IMR-90 (cell line): ENCODE measurements around the gene RASL10A. TPM values are rescaled to one million over a fixed set of nuclear protein-coding genes. Genes with fewer than 3 reads are reported as not detected.

Source experiments
- ATAC-seq: fragments of 200-7000 bp; cut with Tn5 transposase; 2 replicates; pipeline ENCODE4 v1.9.1; 2020; ENCODE audit warnings: low read depth, mild to moderate bottlenecking, moderate library complexity
- BruUV-seq: library from RNA; stranded (reverse); fragments of 400-500 nt; replicated peaks from 2 replicates; lab custom pipeline; 2021; lab: Mats Ljungman, UMichigan
- CTCF ChIA-PET: fragments of 300-600 bp; formaldehyde crosslinking; extraction: SDS; loops from one replicate; lab custom pipeline; 2021; ENCODE audit warnings: antibody characterized with exemption; lab: Yijun Ruan, JAX
- POLR2A ChIA-PET: fragments of 300-600 bp; sonication (Branson Sonifier 250); formaldehyde crosslinking; loops from one replicate; lab custom pipeline; 2022; ENCODE audit warnings: antibody characterized with exemption; ENCODE audit not compliant: unreplicated experiment; lab: Charles Lee
- DNase-seq: peaks from one replicate; pipeline ENCODE4 v3.0.0; 2013
- H2AFZ ChIP-seq: replicated peaks from 2 replicates; pipeline ENCODE3; 2013; ENCODE audit warnings: low read length, mild to moderate bottlenecking; ENCODE audit not compliant: poor library complexity
- H2AK5ac ChIP-seq: 2 replicates; pipeline ENCODE4 v1.6.1; 2013; ENCODE audit warnings: low read depth, low read length, inconsistent platforms
- H2AK9ac ChIP-seq: replicated peaks from 2 replicates; pipeline ENCODE3; 2013; ENCODE audit warnings: mild to moderate bottlenecking, low read depth, low read length, moderate library complexity; ENCODE audit not compliant: poor library complexity
- H2BK120ac ChIP-seq: 2 replicates; pipeline ENCODE4 v1.6.1; 2013; ENCODE audit warnings: low read depth, low read length, inconsistent platforms
- H2BK15ac ChIP-seq: 3 replicates; pipeline ENCODE4 v1.6.1; 2013; ENCODE audit warnings: low read depth, low read length, inconsistent platforms
- H2BK20ac ChIP-seq: 2 replicates; pipeline ENCODE4 v1.6.1; 2013; ENCODE audit warnings: low read depth, mild to moderate bottlenecking, inconsistent platforms, low read length, moderate library complexity
- H2BK5ac ChIP-seq: 2 replicates; pipeline ENCODE4 v1.6.1; 2013; ENCODE audit warnings: mild to moderate bottlenecking, low read depth, low read length, inconsistent platforms; ENCODE audit not compliant: poor library complexity, severe bottlenecking
- H3K14ac ChIP-seq: replicated peaks from 2 replicates; pipeline ENCODE4 v1.6.1; 2013; ENCODE audit warnings: low read depth, low read length, inconsistent platforms
- H3K18ac ChIP-seq: 2 replicates; pipeline ENCODE4 v1.6.1; 2013; ENCODE audit warnings: low read depth, low read length, control low read depth
- H3K23ac ChIP-seq: 2 replicates; pipeline ENCODE4 v1.6.1; 2013; ENCODE audit warnings: low read depth, low read length, inconsistent platforms
- H3K27ac ChIP-seq: 2 replicates; pipeline ENCODE4 v1.5.1; 2013; ENCODE audit warnings: mild to moderate bottlenecking, control low read depth, low read length; ENCODE audit not compliant: insufficient read depth
- H3K27me3 ChIP-seq: 2 replicates; pipeline ENCODE4 v1.6.1; 2013; ENCODE audit warnings: low read length; ENCODE audit not compliant: control insufficient read depth, insufficient read depth
- H3K36me3 ChIP-seq: 2 replicates; pipeline ENCODE4 v1.6.1; 2013; ENCODE audit warnings: low read length, mixed read lengths; ENCODE audit not compliant: control insufficient read depth, insufficient read depth
- H3K4ac ChIP-seq: 2 replicates; pipeline ENCODE4 v1.6.1; 2013; ENCODE audit warnings: low read depth, low read length, inconsistent platforms
- H3K4me1 ChIP-seq: 2 replicates; pipeline ENCODE4 v1.6.1; 2013; ENCODE audit warnings: low read length, mixed read lengths; ENCODE audit not compliant: control insufficient read depth, insufficient read depth
- H3K4me2 ChIP-seq: 2 replicates; pipeline ENCODE4 v1.6.1; 2013; ENCODE audit warnings: low read depth, mild to moderate bottlenecking, control low read depth, low read length, moderate library complexity
- H3K4me3 ChIP-seq: 2 replicates; pipeline ENCODE4 v1.5.1; 2013; ENCODE audit warnings: low read depth, mild to moderate bottlenecking, control low read depth, low read length, moderate library complexity; ENCODE audit not compliant: insufficient read depth
- H3K56ac ChIP-seq: 2 replicates; pipeline ENCODE4 v1.6.1; 2013; ENCODE audit warnings: low read length, inconsistent platforms; ENCODE audit not compliant: insufficient read depth; ENCODE audit errors: extremely low read depth
- H3K79me1 ChIP-seq, 2 experiments: 2 replicates each; pipeline ENCODE4 v1.6.1; 2013; ENCODE audit warnings: low read length in 2 of 2, inconsistent platforms in 1 of 2, low read depth in 1 of 2
- H3K9ac ChIP-seq: 2 replicates; pipeline ENCODE4 v1.6.1; 2013; ENCODE audit warnings: low read depth, low read length, control low read depth
- H3K9me1 ChIP-seq: 2 replicates; pipeline ENCODE4 v1.6.1; 2013; ENCODE audit warnings: low read length, inconsistent platforms; ENCODE audit not compliant: insufficient read depth
- H3K9me3 ChIP-seq: 2 replicates; pipeline ENCODE4 v1.6.1; 2013; ENCODE audit warnings: low read length; ENCODE audit not compliant: control insufficient read depth, insufficient read depth
- H4K20me1 ChIP-seq: 2 replicates; pipeline ENCODE4 v1.6.1; 2013; ENCODE audit warnings: low read length, inconsistent platforms; ENCODE audit not compliant: insufficient read depth
- H4K5ac ChIP-seq: 2 replicates; pipeline ENCODE4 v1.6.1; 2013; ENCODE audit warnings: mild to moderate bottlenecking, low read depth, low read length, control low read depth
- H4K8ac ChIP-seq, 2 experiments: 2 replicates each; pipeline ENCODE4 v1.6.1; 2013; ENCODE audit warnings: low read depth in 2 of 2, low read length in 2 of 2, control low read depth in 1 of 2, inconsistent platforms in 1 of 2
- H4K91ac ChIP-seq: 2 replicates; pipeline ENCODE4 v1.6.1; 2013; ENCODE audit warnings: low read depth, low read length, inconsistent platforms; ENCODE audit not compliant: insufficient read depth
- BHLHE40 ChIP-seq: fragments of 150-350 bp; IDR thresholded peaks from 2 replicates; pipeline ENCODE4 v1.6.1; 2016; ENCODE audit warnings: mild to moderate bottlenecking, low read depth, low read length
- CEBPB ChIP-seq: IDR thresholded peaks from 2 replicates; pipeline ENCODE4 v1.6.1; 2012; ENCODE audit warnings: low read depth, low read length, improper control_type of control experiment
- CHD1 ChIP-seq: IDR thresholded peaks from 2 replicates; pipeline ENCODE4 v1.6.1; 2012; ENCODE audit warnings: low read depth, low read length, improper control_type of control experiment
- MAFK ChIP-seq: IDR thresholded peaks from 2 replicates; pipeline ENCODE4 v1.6.1; 2012; ENCODE audit warnings: low read depth, low read length, improper control_type of control experiment
- MAZ ChIP-seq: IDR thresholded peaks from 2 replicates; pipeline ENCODE4 v1.6.1; 2012; ENCODE audit warnings: low read depth, mild to moderate bottlenecking, low read length, improper control_type of control experiment, moderate library complexity, borderline replicate concordance
- MXI1 ChIP-seq: IDR thresholded peaks from 2 replicates; pipeline ENCODE4 v1.6.1; 2012; ENCODE audit warnings: low read depth, mild to moderate bottlenecking, low read length, moderate library complexity, borderline replicate concordance
- POLR2A ChIP-seq: IDR thresholded peaks from 2 replicates; pipeline ENCODE4 v1.6.1; 2012; ENCODE audit warnings: mild to moderate bottlenecking, low read depth, low read length
- RAD21 ChIP-seq: IDR thresholded peaks from 2 replicates; pipeline ENCODE4 v1.6.1; 2012; ENCODE audit warnings: low read length, improper control_type of control experiment
- RCOR1 ChIP-seq: IDR thresholded peaks from 2 replicates; pipeline ENCODE4 v1.6.1; 2012; ENCODE audit warnings: mild to moderate bottlenecking, low read length, improper control_type of control experiment; ENCODE audit not compliant: insufficient replicate concordance
- RFX5 ChIP-seq: IDR thresholded peaks from 2 replicates; pipeline ENCODE4 v1.8.0; 2012; ENCODE audit warnings: low read depth, mild to moderate bottlenecking, low read length, moderate library complexity
- SMC3 ChIP-seq: fragments of 150-350 bp; IDR thresholded peaks from 2 replicates; pipeline ENCODE4 v1.6.1; 2016; ENCODE audit warnings: low read depth, mild to moderate bottlenecking, antibody characterized with exemption, low read length, moderate library complexity
- WGBS, 2 experiments: methylation state at CpG; one replicate each; pipeline versions ENCODE4 v1.1.5 to v1.1.7; 2013; ENCODE audit warnings: missing lambda C conversion rate in 2 of 2; ENCODE audit not compliant: insufficient read length in 1 of 2; ENCODE audit errors: extremely low coverage in 2 of 2; 5-methylcytosine and 5-hydroxymethylcytosine counted together
- dilution Hi-C: fragments of 300-500 bp; cut with HindIII; formaldehyde crosslinking; loops from one replicate; pipeline ENCODE4 v1.14.3; 2018; ENCODE audit warnings: low sequenced_read_pairs; ENCODE audit not compliant: unreplicated experiment
- in situ Hi-C: fragments of 300-500 bp; cut with MboI; formaldehyde crosslinking; loops from 3 replicates; pipeline ENCODE4 v1.14.3; 2019; ENCODE audit warnings: low sequenced_read_pairs, inconsistent platforms, mixed read lengths
- intact Hi-C: fragments of 100-400 bp; cut with micrococcal nuclease; formaldehyde crosslinking; loops from 2 replicates; pipeline ENCODE4 v1.10.0; 2022
- polyA plus RNA-seq, 3 experiments: library from polyadenylated mRNA; depleted of rRNA; stranded (reverse); fragments of >200 nt; gene quantifications; 2 replicates each; pipeline ENCODE4 v1.2.3, GENCODE V29; 2012; ENCODE audit warnings: low replicate concordance in 1 of 3
- total RNA-seq: library from RNA; depleted of rRNA; stranded (reverse); fragments of >200 nt; gene quantifications from 2 replicates; pipeline ENCODE4 v1.2.3, GENCODE V29; 2012
- TF ChIP-seq, protein P1 (sequence below): fragments of 150-350 bp; IDR thresholded peaks from 2 replicates; pipeline ENCODE4 v1.6.1; 2017; ENCODE audit warnings: mild to moderate bottlenecking, antibody characterized with exemption, low read length, low read depth
- TF ChIP-seq, protein P2 (sequence below): fragments of 150-350 bp; IDR thresholded peaks from 2 replicates; pipeline ENCODE4 v1.6.1; 2016; ENCODE audit warnings: low read depth, mild to moderate bottlenecking, low read length, moderate library complexity, borderline replicate concordance
- TF ChIP-seq, protein P3 (sequence below): conservative IDR thresholded peaks from 2 replicates; pipeline ENCODE4 v1.5.1; 2012; ENCODE audit warnings: mild to moderate bottlenecking, low read depth, low read length, improper control_type of control experiment

RASL10A gene
- total and polyA plus RNA-seq, 2 of the 4 experiments (the other 2 are of a cell fraction) = 0.26 TPM; not detected in 1

DNA sequence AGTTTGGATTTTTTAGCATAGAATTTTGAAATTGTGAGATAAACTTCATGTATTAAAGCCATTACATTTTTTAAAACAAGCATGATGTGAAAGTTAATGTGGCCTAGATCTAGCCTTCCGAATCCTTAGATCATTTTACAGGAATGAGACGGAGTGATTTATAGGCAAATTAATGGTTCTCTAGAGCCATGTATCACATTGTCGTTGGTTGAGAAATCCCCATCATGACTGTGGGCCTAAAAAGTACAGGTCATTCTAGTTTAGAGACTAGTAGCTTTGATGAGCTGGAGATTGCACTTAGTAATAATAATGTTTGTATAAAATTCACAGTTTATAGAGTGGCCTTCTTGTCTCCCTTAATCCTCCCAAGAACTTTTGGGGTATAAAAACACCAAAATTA is 40.3 kb downstream of the RASL10A start:
- in situ Hi-C loops = no loop called here
- H3K4me1 ChIP-seq = peaks cover 6% of the 10 kb centered on the region

More for the DNA sequence above, 40.3 kb downstream of the RASL10A start:
- no peaks in the 10 kb centered on the region for H3K27me3 ChIP-seq
- BruUV-seq = no TSS peak
- no peak overlapping the region for H3K4me2 ChIP-seq
- no peak overlapping the region for H2BK5ac ChIP-seq
- no peak for ATAC-seq
- ChIA-PET POLR2A (no interaction called here), CTCF (no interaction called here)
- H3K56ac ChIP-seq = no peak overlapping the region
- H3K79me1 ChIP-seq = peaks cover 9 to 69% of the 10 kb centered on the region in 2 experiments
- 80% methylated on average over 1 of the region's 3 CpGs; no CpG with 5 or more reads in 1 of the 2 experiments for WGBS, 2 experiments
- no peak overlapping the region for H4K91ac ChIP-seq
- no peak overlapping the region for H2BK20ac ChIP-seq
- no peak overlapping the region for H4K8ac ChIP-seq
- no peaks in the 10 kb centered on the region for H3K9me3 ChIP-seq
- H2AK9ac ChIP-seq = no peak overlapping the region
- no peak overlapping the region for H2BK15ac ChIP-seq
- H2BK120ac ChIP-seq = no peak overlapping the region
- H3K4ac ChIP-seq = no peak overlapping the region
- H3K18ac ChIP-seq = no peak overlapping the region
- peaks cover 13% of the 10 kb centered on the region for H3K9me1 ChIP-seq
- H2AFZ ChIP-seq = no peak overlapping the region
- H3K4me3 ChIP-seq = no peak overlapping the region
- no peak overlapping the region for H2AK5ac ChIP-seq
- H3K23ac ChIP-seq = 0 out of 2 replicates have a peak overlapping the region, but pooled peaks have one; percentile 37
- peaks cover 50% of the 10 kb centered on the region for H3K36me3 ChIP-seq
- dilution Hi-C loops (no loop called here), intact Hi-C loops (loop anchor here (2.0 kb wide), 1 partner anchor 14 kb away; no protein-coding TSS in a partner anchor)
- peaks cover 96% of the 10 kb centered on the region for H4K20me1 ChIP-seq
- H3K27ac ChIP-seq = no peak overlapping the region
- H4K5ac ChIP-seq = no peak overlapping the region
- H3K9ac ChIP-seq = no peak overlapping the region
- TF ChIP-seq RAD21 (no peak), RFX5 (no peak), SMC3 (no peak), POLR2A (no peak), MAZ (no peak), RCOR1 (no peak), MAFK (no peak), CHD1 (no peak), BHLHE40 (no peak), MXI1 (no peak), CEBPB (no peak)
- TF ChIP-seq, protein P1, sequence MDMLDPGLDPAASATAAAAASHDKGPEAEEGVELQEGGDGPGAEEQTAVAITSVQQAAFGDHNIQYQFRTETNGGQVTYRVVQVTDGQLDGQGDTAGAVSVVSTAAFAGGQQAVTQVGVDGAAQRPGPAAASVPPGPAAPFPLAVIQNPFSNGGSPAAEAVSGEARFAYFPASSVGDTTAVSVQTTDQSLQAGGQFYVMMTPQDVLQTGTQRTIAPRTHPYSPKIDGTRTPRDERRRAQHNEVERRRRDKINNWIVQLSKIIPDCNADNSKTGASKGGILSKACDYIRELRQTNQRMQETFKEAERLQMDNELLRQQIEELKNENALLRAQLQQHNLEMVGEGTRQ = no peak
- TF ChIP-seq, protein P2, sequence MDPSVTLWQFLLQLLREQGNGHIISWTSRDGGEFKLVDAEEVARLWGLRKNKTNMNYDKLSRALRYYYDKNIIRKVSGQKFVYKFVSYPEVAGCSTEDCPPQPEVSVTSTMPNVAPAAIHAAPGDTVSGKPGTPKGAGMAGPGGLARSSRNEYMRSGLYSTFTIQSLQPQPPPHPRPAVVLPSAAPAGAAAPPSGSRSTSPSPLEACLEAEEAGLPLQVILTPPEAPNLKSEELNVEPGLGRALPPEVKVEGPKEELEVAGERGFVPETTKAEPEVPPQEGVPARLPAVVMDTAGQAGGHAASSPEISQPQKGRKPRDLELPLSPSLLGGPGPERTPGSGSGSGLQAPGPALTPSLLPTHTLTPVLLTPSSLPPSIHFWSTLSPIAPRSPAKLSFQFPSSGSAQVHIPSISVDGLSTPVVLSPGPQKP = no peak
- TF ChIP-seq, protein P3, sequence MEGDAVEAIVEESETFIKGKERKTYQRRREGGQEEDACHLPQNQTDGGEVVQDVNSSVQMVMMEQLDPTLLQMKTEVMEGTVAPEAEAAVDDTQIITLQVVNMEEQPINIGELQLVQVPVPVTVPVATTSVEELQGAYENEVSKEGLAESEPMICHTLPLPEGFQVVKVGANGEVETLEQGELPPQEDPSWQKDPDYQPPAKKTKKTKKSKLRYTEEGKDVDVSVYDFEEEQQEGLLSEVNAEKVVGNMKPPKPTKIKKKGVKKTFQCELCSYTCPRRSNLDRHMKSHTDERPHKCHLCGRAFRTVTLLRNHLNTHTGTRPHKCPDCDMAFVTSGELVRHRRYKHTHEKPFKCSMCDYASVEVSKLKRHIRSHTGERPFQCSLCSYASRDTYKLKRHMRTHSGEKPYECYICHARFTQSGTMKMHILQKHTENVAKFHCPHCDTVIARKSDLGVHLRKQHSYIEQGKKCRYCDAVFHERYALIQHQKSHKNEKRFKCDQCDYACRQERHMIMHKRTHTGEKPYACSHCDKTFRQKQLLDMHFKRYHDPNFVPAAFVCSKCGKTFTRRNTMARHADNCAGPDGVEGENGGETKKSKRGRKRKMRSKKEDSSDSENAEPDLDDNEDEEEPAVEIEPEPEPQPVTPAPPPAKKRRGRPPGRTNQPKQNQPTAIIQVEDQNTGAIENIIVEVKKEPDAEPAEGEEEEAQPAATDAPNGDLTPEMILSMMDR = no peak
- no peak for DNase-seq
- no peak overlapping the region for H3K14ac ChIP-seq
